HG03139 (cell line): Measurements from ENCODE around the gene PDE9A.

Source experiments
- ATAC-seq: cut with Tn5 transposase; IDR thresholded peaks from one replicate; pipeline ENCODE4 v1.9.1; 2021; ENCODE audit not compliant: unreplicated experiment

The PDE9A gene

DNA sequence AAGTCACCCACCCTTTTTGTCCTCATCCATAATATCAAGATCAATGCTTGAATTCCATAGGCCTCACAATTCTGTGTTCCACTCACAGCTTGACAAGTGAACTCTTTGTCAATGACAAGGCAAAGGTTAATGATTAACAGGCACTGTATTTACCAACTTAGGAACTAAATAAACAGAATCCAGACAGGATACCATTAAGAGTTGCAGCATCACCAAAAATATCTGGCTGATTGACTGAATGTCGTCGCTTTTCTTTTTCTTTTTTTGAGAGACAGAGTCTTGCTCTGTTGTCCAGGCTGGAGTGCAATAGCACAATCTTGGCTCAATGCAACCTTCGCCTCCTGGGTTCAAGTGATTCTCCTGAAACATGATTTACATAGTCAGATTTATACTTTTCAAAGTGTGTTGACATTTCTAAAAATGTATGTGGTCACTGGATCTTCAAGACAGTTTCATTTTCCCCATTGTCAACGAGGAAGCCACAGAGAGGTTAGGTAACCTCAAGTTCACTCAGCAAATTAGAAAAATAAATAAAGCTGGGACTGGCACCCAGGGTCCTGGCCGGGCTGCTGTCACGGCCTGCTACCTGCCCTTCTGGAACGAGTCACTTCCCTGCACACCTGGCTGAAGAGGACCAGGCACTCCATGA, 81.0 kb downstream of the PDE9A start:
- ATAC-seq: no peak

DNA sequence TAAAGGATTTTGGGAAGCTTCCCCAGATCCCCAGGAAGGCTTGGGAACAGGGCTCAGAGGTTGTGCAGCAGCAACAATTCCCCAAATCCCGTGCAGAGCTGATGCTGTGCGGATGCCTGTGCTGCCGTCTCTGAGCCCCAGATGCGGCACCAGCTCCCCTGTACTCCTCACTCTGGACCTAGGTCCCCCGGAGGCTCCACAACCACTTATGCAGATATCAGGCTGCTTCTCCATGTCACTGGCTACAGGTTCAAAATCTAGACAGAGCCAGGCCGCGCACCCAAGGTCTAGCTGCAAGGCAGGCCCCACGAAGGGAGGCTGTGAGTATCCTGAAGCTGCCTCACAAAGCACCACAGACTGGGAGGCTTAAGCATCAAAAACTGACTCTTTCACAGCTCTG, 81.6 kb downstream of the PDE9A start:
- no peak for ATAC-seq

DNA sequence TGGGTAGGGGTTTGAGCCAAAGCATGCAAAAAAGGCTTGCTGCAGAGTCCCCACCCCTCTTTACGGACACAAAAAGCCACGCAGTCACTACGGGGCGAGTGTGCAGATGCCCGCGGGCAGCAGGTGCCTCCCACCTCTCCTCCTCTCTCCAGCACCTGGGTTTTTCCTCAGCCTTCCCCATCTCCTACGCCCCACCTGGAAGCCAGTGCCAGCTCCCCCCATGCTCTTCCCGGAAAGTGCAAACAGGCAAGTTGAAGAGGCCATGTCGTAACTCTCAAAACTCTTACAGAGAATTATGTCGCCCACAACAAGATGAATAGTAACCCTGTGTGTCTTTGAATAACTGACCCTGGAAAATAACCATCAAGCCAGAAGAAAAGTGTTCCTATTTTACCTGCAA, 82.5 kb downstream of the PDE9A start:
- ATAC-seq: no peak

DNA sequence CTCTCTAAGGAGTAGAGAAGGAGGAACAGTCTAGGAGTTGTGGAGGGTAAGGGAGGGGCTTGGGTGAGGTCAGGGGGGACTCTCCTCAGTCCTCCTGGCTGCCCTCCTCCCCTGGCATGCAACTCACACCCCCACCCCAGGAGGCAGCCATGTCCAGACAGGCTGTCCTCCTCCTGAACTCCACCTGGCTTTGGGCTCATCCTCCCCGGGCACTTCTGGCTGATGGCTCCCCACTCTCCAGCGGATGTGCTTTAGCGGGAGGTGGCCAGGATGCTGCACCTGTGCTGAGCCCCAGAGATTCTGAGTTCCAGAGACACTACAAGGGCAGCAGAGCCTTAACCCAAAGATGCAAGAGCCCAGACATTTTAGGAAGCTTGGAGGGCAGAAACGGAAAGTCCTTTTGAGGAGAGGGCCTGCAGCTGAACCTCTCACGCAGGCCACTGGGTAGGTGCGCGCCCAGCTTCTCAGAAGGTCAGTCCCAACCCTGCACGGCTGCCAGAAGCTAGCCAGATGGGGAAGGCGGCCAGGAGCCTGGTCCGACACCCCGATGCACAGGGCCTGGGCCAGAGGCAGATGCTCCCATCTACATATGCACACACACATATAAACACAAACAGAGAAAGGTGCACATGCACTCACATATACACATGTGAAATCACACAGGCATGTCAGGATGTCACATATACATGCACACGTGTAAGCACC, 83.4 kb downstream of the PDE9A start:
- ATAC-seq: no peak

DNA sequence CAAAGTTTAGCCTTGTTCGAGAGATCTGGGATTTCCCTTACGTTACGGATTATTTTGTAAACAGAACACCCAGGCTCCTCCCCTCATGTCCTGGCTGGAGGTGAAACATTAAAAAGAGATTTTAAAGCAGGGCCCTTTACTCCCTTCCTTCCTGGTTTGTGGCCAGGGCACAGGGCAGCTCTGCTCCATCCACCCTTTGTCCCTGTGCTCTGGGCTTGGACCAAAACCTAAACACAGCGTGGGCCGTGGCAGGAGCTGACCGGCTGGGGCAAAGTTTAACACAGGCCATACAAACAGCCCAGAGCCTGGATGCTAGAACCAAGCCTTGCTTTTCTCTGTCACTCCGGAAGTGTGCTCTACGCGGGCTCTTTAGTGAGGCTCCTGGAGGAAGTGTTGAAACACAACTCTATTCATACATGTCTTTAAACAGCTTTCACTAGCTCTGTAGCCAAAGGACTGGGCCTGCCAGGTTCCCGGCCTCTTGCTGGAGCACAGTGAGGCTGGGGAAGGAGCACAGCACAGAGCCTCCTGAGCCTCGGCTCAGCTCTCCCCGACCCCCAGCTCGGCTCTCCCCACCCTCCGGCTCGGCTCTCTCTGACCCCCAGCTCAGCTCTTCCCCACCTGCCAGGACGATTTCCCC, 84.7 kb downstream of the PDE9A start:
- ATAC-seq: no peak

DNA sequence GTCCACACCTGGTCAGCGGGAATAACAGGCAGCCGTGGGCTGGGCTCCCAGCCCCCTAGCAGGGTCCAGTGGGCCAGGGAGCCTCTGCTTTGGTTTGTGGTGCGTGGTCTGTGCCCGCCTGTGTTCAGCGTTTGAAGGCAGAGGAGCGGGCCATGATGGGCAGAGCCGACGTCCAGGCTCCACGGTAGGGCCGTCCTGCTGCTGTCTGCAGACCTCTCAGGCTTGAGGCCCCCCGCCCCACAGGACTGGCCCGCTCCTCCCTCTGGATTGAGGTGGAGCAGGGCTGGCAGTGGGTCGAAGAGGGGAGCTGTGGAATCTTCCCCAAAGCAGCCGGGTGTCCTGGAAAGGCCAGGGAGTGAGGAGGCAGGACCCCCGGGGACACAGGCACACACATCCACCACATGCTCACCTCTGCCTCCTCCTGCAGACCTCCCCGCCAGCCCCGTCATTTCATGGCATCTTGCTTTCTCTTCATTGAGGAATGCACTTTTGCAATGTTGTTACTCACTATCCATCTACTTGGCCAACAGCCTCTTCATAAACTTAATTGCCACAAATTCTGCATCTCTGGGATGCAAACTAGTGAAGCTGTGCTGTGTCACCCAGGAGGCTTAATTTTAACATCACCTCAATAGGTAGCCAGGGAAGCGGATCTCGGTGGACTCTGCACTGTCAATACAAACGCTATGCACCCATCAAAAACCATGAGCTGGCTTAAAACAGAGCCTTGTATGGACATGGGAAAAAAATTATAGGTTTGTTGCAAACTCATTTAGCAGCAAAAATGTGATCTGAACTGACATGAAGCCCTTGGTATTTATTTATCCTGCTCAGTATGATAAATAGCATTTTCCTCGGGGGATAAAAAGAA, 85.9 kb downstream of the PDE9A start:
- ATAC-seq: no peak

DNA sequence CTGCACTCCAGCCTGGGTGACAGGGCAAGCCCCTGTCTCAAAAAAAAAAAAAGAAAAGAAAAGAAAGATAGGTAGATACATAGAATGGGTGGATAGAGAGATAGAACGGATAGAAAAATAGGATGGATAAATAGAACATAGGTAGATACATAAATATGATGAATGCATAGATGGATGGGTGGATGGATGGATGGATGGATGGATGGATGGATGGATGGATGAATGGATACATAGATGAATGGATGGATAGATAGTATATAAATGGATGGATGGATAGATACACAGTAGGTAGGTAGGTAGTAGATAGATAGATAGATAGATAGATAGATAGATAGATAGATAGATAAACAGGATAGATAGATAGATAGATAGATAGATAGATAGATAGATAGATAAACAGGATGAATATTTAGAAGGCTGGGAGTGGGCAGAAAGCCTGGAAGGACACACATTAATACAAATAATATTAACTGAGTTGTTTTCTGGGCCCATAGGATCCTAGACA, 87.0 kb downstream of the PDE9A start:
- no peak for ATAC-seq

DNA sequence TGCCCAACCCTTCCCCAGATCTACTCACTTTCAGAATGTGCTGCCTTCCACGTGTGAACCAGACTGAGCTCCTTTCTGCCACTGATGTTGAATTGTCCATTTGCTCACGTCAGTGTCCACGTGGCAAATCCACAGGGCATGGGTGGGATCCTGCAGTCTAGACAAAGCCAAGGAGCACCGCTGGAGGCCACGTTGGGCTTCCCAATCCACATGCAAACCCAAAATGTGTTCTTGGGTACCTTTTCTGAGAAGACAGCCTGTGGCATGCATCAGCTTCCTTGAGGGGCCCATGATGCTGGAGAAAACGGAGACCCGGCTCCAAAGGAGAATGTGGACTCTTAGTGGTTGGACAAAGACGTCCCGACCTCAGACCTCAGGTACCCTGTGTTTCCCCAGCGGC, 87.6 kb downstream of the PDE9A start:
- ATAC-seq: no peak

DNA sequence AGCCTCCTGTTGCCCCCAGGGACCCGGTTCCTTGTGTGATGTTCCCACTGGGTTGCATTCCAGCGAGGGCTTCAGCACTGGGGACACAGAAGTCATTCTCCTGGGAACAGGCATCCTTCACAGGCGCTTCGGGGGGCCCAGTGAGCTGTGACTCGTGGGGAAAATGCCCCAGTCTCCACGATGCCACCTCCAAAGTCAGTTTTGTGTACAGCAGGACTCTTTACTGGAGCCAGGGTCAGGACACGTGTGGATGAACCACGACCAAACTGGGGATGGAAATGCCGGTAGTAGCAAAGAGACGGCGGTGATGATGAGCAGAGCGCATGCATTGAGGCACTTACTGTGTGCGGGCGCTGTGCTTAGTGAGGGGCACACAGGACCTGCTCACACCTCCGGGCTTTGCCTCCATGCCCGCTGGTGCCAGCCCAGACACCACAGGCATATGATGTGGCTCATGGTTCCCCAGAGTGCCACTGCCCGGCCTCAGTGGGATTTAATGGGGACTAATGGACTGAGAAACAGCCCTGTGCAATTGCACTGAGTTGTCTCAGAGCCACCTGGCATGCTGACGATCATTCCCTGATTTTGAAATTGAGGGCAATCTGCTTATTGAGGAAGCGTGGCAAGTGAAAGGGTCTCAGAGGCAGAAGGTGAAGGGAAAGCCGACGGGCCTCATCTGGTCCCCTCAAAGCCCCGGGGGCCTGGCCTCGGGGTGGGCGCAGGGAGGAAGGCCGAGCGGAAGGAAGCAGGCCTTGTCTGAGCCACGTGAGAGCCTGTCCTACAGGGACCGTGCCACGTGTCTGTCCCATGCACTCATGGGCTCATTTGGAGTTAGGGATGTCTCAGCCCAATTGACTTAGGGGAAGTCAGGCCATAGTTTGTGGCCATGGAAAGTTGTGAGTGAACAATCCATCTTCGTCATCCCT, 91.4 kb downstream of the PDE9A start:
- no peak for ATAC-seq

DNA sequence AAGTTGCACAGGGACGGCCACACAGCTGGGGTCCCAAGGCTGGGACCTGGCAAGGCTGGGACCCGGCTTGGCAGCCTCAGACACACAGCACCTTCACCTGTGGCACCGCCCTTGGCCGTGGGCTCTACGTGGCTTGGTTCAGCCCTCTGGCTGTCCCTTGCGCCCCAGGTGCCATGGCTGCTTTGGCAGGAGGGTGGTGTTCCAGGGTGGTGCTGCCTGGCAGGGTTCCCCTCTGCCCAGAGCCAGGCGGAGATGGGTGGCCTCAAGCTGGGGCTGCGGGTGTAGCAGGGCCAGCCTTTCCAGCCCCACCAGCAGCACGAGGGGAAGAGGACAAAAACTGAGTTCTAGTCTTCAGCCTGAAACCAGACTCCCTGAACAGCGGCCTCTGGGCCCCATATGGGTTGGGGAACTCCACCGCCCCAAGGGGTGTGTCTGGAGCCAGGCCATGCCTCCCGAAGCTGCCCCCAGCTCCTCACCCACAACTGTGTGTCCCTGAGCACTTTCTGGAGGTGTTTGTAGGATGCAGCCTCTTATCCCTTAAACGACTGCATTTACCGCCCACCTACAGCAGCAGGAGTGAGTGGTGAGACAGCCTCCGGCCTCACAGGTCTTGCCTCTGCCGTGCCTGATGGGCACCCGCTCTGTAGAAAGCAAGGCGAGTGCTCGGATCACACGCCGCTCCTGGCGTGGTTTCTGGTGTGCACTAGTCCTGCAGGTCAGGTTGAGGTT, 92.3 kb downstream of the PDE9A start:
- no peak for ATAC-seq

DNA sequence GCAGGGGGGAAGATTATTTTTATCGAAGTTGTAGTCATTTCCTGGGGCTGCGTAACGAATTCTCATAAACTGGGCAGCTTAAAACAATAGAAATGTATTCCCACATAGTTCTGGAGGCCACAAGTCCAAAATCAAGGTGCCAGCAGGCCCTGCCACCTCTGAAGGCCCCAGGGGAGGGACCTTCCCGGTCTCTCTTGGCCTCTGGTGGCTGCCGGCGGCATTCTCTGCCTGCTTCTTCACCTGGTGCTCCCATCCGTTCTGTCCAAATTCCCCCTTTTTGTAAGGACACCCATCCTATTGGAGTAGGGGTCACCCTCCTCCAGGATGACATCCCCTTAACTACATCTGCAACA, 92.8 kb downstream of the PDE9A start:
- no peak for ATAC-seq

DNA sequence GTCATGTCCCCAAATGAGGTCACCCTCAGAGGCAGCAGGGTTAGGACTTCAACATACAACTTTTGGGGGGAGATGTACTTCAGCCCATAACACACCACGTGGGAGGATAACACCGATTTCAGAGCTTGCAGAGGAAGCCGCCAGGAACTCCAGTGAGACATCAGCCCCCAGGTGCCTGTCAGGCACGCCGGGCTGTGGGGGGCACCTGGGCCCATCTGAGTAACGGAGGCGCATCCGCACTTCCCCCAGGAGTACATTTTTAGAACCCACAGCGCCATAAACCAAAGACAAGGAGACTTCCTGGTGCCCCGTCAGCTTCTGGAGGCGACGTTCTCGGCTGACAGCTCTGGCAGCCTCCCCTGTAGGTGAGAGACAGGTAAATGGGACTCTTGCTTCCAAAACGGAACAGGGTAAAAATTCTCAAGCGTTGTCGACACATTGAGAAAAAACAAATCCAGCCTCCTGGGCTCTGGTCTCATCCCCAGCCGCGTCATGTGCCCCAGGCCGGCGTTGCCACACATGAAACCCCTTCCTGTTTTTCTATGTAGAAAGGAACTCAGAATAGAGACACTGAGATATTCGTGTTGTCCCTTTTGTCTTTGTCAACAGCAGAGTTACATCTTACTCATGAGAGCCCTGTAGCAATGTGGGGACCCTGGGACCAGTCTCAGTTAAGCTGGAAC, 93.3 kb downstream of the PDE9A start:
- ATAC-seq: no peak

DNA sequence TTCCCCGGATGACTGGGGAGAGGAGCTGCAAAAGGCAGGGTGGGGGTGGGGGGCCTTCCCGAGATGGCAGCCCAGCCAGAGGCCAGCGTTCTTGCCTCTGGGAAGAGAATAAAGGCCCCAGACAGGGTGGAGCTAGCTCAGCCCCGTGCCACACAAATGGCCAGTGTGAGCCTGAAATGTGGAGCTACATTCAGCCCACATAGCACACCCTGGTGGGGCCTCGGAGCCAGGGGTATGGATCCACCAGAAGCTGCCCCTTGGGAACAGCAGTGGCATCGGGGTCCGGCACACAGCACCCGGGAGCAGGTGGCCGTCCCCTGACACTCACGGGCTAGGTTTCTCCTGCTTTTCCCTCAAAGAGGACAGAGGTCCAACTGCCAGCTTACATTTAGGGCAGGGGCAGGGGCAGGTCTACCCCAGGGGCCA, 93.9 kb downstream of the PDE9A start:
- ATAC-seq: no peak

DNA sequence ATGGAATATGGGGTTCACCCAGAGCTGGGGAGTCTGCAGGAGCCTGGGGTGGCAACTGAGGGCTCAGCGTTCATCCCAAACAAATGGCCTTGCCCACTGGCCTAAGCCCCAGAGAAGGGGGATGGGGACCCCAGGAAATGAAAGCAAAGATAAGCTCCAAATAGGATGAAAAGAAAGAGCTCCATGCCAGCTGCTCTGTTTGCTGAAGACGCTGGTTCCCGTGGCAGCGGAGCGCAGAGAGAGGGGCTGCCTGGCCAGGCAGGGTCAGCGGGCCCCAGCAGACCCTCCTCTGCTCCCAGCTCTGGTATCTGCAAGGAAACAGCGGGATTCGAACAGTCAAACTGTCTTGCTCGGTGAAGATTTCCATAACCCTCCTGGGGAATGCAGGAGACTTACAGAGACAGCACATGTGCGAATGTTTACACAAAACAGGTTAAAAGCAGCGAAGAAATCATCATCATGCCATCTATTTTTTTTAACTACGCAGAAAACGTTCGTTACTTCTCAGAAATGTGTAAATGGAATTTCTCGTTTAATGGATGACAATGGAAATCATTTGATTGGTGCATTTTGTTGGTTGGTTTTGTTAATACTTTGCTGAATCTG, 94.4 kb downstream of the PDE9A start:
- ATAC-seq: no peak

DNA sequence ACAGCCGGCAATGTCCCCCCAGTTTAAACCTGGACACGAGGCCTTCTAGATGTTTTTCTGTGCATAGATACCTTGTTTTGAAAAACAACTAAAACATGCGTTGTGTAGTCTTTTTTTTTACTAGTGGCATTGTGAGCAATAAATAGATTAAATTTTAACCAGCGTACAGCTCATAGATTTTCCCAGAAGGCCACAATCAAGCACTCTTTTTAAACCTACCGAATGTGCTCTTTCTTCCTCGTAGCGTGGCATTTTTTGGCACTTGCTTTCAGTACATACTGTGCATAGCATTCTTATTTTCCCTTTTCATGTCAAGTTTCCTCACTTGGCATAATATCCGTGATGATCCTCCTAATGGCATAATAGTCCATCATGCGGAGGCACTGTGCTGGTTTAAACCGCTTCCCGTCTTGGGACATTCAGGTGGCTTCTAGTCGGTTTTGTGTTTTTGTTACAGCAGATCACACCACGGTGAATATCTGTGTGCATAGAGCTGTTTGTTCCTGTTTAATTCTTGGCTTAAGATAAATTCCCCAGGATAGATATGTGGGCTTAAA, 95.3 kb downstream of the PDE9A start:
- ATAC-seq: no peak

DNA sequence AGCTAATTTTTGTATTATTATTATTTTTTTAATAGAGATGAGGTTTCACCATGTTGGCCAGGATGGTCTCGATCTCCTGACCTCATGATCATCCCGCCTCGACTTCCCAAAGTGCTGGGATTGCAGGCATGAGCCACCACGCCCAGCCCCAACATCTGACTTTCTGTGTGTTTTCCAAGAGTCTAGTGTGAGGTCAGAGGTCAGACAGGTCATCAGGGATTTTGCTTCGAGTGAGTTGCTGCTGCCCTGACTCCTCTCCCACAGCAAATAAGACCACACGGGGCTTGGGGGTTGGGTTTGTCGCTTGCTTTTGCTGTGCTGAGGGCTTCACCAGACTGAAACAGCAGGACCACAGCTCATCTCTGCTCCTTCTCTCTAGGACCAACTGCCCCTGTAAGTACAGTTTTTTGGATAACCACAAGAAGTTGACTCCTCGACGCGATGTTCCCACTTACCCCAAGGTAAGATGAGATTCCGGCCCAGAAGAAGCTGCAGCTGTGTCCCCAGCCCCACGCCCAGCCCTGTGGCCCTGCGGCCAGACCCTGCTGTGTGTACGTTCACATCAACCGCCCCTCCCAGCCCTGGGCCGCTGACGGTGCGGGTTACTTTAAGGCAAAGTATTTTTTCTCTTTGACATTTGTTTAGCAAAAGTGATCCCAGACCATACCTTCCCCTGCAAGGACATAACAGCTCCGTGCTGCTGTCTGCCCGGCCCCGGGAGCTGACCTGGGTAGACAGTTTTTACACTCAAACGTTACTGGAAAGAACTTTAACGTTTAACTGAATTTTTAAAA, 97.5 kb downstream of the PDE9A start:
- ATAC-seq: no peak

DNA sequence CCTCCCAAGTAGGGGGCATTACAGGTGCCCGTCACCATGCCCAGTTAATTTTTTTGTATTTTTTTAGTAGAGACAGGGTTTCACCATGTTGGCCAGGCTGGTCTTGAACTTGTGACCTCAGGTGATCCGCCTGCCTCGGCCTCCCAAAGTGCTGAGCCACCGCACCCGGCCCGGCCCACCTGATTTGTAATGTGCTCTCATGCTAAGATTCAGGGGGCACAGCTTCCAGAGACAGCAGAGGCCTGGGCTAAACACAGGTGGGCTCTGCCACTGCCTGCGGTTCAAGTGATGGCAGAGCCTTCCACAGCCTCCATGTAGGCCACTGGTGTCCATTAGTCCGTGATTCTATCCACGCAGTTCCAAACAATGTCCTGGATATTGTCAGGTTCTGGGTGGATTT, 98.4 kb downstream of the PDE9A start:
- ATAC-seq: no peak

DNA sequence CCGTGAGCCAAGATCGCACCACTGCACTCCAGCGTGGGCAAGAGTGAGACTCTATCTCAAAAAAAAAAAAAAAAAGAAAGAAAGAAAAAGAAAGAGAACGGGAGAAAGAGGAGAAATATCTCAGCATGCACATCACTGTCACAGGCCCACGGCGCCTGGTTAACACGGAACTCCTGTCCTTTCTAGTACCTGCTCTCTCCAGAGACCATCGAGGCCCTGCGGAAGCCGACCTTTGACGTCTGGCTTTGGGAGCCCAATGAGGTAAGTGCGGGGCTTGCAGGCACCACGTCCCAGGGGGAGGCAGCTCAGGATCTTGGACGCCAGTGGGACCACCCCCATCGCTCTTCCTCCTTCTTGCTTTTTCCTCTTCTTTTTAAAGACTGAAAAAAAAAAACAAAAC, 100.4 kb downstream of the PDE9A start:
- ATAC-seq: no peak
